NB4 (cell line): ENCODE results near the gene ATP11A.

Source experiments
- DNase-seq: peaks from one replicate; pipeline ENCODE4 v3.0.0; 2010; ENCODE audit warnings: low read depth
- H3K4me3 ChIP-seq: one replicate; pipeline ENCODE4 v1.5.1; 2011; ENCODE audit warnings: mild to moderate bottlenecking, low read depth, low read length, moderate library complexity
- CTCF ChIP-seq: IDR thresholded peaks from one replicate; pipeline ENCODE4 v1.5.1; 2012; ENCODE audit warnings: low read depth, low read length
- MYC ChIP-seq: IDR thresholded peaks from 2 replicates; pipeline ENCODE4 v1.6.1; 2011; ENCODE audit warnings: low read depth, low read length
- POLR2A ChIP-seq: IDR thresholded peaks from 2 replicates; pipeline ENCODE4 v1.6.1; 2011; ENCODE audit warnings: mild to moderate bottlenecking; ENCODE audit not compliant: insufficient read length; ENCODE audit errors: extremely low read depth
- TF ChIP-seq, protein P1 (sequence below): IDR thresholded peaks from 2 replicates; pipeline ENCODE4 v1.6.1; 2011; ENCODE audit warnings: low read depth, low read length

The ATP11A gene

DNA sequence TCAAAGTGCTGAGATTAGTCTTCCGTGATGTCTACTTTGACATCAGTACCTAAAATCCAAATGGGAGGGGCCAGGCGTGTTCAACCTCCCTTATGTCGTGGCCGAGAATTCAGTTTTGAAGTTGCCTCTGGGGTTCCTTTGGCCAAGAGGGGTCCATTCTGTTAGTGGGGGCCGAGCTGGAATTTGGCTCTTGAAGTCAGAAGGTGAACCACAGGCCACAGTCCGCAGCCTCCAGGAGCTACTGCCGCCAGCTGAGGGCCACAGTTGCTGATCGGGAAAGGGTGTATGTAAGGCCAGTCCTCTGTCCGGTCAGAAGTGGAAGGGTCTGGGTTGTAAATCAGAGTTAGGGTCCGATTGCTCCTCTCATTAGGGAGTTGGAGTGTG is 31.0 kb downstream of the ATP11A start:
- TF ChIP-seq CTCF (no peak), POLR2A (no peak), MYC (no peak)
- TF ChIP-seq, protein P1, sequence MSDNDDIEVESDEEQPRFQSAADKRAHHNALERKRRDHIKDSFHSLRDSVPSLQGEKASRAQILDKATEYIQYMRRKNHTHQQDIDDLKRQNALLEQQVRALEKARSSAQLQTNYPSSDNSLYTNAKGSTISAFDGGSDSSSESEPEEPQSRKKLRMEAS = no peak
- no peak overlapping the region for H3K4me3 ChIP-seq
- no peak for DNase-seq

- DNase-seq = no peak
- no peak overlapping the region for H3K4me3 ChIP-seq
- no peak for TF ChIP-seq MYC
- TF ChIP-seq, protein P1 = no peak
Observed at GRCh38 chr13:112721198-112722104, 31.6 kb downstream of the ATP11A start.

DNA sequence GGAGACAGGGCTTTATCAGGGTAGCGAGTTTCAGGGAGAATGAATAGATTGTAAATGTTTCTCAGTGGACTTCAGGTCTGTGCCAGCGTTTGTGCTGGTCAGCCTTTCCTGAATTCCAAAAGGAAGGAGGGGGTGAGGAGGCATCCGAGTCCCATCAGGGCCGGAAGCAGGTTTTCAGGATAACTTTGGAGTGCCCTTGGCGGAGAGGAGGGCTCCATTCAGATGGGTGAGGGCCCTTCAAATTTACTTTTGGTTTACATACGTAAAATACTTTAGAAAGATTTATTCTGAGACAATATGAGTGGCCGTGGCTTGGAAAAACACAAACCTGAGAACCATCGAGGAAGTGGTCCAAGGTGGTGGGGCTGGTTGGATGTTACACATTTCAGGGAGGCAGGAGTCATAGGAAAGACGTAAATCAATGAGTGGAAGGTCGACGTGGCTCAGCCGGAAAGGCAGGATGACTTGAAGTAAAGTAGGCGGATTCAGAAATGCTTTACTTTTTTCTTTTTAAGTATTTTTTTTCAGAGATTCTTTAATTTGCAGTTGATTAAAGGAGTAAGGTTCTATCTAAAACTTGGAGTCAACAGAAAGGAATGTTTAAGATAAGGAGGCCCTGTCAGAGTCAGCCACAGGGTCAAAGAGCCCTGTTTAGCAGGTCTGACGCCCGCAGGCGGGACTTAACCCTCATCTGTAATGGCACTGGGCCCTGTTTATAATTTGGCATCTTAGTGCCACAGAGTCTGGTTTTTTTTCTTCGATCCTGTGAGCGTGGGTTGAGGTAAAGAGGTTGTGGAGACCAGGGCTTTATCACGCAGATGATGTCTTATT is 32.8 kb downstream of the ATP11A start:
- DNase-seq = no peak
- TF ChIP-seq CTCF (no peak), POLR2A (no peak), MYC (no peak)
- TF ChIP-seq, protein P1 = no peak
- H3K4me3 ChIP-seq = no peak overlapping the region

GRCh38 chr13:112723771-112724170 is 33.9 kb downstream of the ATP11A start:
- TF ChIP-seq MYC (no peak), POLR2A (no peak), CTCF (no peak)
- TF ChIP-seq, protein P1 = no peak
- no peak for DNase-seq
- no peak overlapping the region for H3K4me3 ChIP-seq

DNA sequence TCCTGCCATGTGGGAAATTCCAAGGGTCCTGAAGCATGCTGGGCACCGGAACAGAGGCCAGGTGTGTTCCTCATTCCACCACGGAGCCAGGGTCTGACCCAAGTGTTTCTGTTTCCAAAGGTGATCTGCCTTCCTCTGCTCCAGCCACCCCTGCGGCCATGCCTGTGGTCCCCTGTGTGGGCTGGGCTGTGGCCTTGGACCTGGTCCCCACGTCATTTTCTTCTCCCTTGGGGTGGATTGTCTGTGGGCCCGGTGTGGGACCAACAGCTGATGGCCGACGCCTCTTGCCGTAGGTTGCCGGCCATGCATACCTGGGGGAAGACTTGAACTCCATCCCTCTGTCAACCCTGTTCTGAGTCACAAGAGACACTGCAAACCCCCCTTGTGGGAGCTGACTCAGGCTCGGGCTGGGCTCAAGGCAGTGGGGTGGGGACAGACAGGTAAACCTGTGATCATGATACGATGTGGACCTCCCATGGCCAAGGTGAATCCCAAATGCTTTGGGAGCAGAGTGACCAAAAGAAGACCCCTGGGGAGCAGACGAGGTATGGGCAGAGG is 35.0 kb downstream of the ATP11A start:
- no peak for DNase-seq
- no peak overlapping the region for H3K4me3 ChIP-seq
- TF ChIP-seq POLR2A (no peak), MYC (no peak), CTCF (no peak)
- TF ChIP-seq, protein P1 = no peak
